Muscle layer of duodenum (tissue), 2 donors: ENCODE measurements around the gene MAN2A1.

Source experiments
- H3K27ac ChIP-seq: one replicate; pipeline ENCODE4 v1.7.0; 2013; ENCODE audit warnings: mild to moderate bottlenecking, low read length
- H3K27me3 ChIP-seq: one replicate; pipeline ENCODE4 v1.7.0; 2013; ENCODE audit warnings: low read depth, mild to moderate bottlenecking, control low read depth, low read length
- H3K36me3 ChIP-seq, 2 donors: one replicate each; pipeline ENCODE4 v1.7.0; 2013; ENCODE audit warnings: low read length in 2 of 2, control low read depth in 1 of 2, mild to moderate bottlenecking in 1 of 2; ENCODE audit not compliant: insufficient read depth in 2 of 2, control insufficient read depth in 1 of 2
- H3K4me1 ChIP-seq, 2 donors: one replicate each; pipeline ENCODE4 v1.7.0; 2013; ENCODE audit warnings: low read length in 2 of 2, mild to moderate bottlenecking in 2 of 2, control low read depth in 1 of 2, moderate library complexity in 1 of 2; ENCODE audit not compliant: insufficient read depth in 2 of 2, control insufficient read depth in 1 of 2
- H3K4me3 ChIP-seq, 2 donors: one replicate each; pipeline ENCODE4 v1.7.0; 2013; ENCODE audit warnings: low read length in 2 of 2, low read depth in 1 of 2, mild to moderate bottlenecking in 1 of 2
- H3K9me3 ChIP-seq, 2 donors: one replicate each; pipeline ENCODE4 v1.7.0; 2013; ENCODE audit warnings: low read length in 2 of 2, control low read depth in 1 of 2, mild to moderate bottlenecking in 1 of 2; ENCODE audit not compliant: control insufficient read depth in 1 of 2
- donor health status: healthy.

MAN2A1 gene

GRCh38 chr5:109898269-109899162 is 208.8 kb downstream of the MAN2A1 start:
- peaks cover 0 to 3% of the 10 kb centered on the region in 2 donors for H3K4me1 ChIP-seq
- no peaks in the 10 kb centered on the region for H3K9me3 ChIP-seq
- H3K36me3 ChIP-seq = no peaks in the 10 kb centered on the region
- no peaks in the 10 kb centered on the region for H3K27me3 ChIP-seq
- no peak overlapping the region for H3K4me3 ChIP-seq
- H3K27ac ChIP-seq = no peak overlapping the region

- Histone ChIP-seq H3K27me3 (no peaks in the 10 kb centered on the region), H3K36me3 (no peaks in the 10 kb centered on the region), H3K27ac (no peak overlapping the region), H3K4me1 (peaks cover 0 to 3% of the 10 kb centered on the region in 2 donors), H3K9me3 (no peaks in the 10 kb centered on the region), H3K4me3 (no peak overlapping the region)
These were observed 209.4 kb downstream of the MAN2A1 start for GRCh38 chr5:109899163-109899535.

- Histone ChIP-seq H3K27ac (no peak overlapping the region), H3K36me3 (no peaks in the 10 kb centered on the region), H3K4me1 (peaks cover 0 to 3% of the 10 kb centered on the region in 2 donors), H3K27me3 (no peaks in the 10 kb centered on the region), H3K9me3 (no peaks in the 10 kb centered on the region), H3K4me3 (no peak overlapping the region)
These were observed 210.7 kb downstream of the MAN2A1 start for GRCh38 chr5:109900461-109900860.

- Histone ChIP-seq H3K27ac (no peak overlapping the region), H3K9me3 (no peaks in the 10 kb centered on the region), H3K4me1 (peaks cover 0 to 3% of the 10 kb centered on the region in 2 donors), H3K4me3 (no peak overlapping the region), H3K27me3 (no peaks in the 10 kb centered on the region), H3K36me3 (no peaks in the 10 kb centered on the region)
These were observed 211.3 kb downstream of the MAN2A1 start for GRCh38 chr5:109900911-109901627.

GRCh38 chr5:109901628-109901981 is 211.9 kb downstream of the MAN2A1 start:
- peaks cover 0 to 3% of the 10 kb centered on the region in 2 donors for H3K4me1 ChIP-seq
- H3K36me3 ChIP-seq = no peaks in the 10 kb centered on the region
- H3K4me3 ChIP-seq = no peak overlapping the region
- H3K27ac ChIP-seq = no peak overlapping the region
- no peaks in the 10 kb centered on the region for H3K9me3 ChIP-seq
- no peaks in the 10 kb centered on the region for H3K27me3 ChIP-seq

- H3K36me3 ChIP-seq = no peaks in the 10 kb centered on the region
- no peak overlapping the region for H3K27ac ChIP-seq
- H3K4me1 ChIP-seq = peaks cover 0 to 3% of the 10 kb centered on the region in 2 donors
- H3K27me3 ChIP-seq = no peaks in the 10 kb centered on the region
- no peaks in the 10 kb centered on the region for H3K9me3 ChIP-seq
- no peak overlapping the region for H3K4me3 ChIP-seq
These were observed 213.3 kb downstream of the MAN2A1 start for GRCh38 chr5:109903061-109903460.

- Histone ChIP-seq H3K4me1 (peaks cover 0 to 3% of the 10 kb centered on the region in 2 donors), H3K4me3 (no peak overlapping the region), H3K27me3 (no peaks in the 10 kb centered on the region), H3K27ac (no peak overlapping the region), H3K9me3 (no peaks in the 10 kb centered on the region), H3K36me3 (no peaks in the 10 kb centered on the region)
These were observed 216.2 kb downstream of the MAN2A1 start for GRCh38 chr5:109905906-109906305.

- Histone ChIP-seq H3K27ac (no peak overlapping the region), H3K4me1 (peaks cover 0 to 3% of the 10 kb centered on the region in 2 donors), H3K9me3 (no peaks in the 10 kb centered on the region), H3K27me3 (no peaks in the 10 kb centered on the region), H3K36me3 (no peaks in the 10 kb centered on the region), H3K4me3 (no peak overlapping the region)
These were observed 217.5 kb downstream of the MAN2A1 start for GRCh38 chr5:109907189-109907588.

GRCh38 chr5:109907731-109908130 is 218.0 kb downstream of the MAN2A1 start:
- H3K36me3 ChIP-seq = no peaks in the 10 kb centered on the region
- no peaks in the 10 kb centered on the region for H3K4me1 ChIP-seq
- H3K27me3 ChIP-seq = no peaks in the 10 kb centered on the region
- H3K9me3 ChIP-seq = no peaks in the 10 kb centered on the region
- no peak overlapping the region for H3K4me3 ChIP-seq
- no peak overlapping the region for H3K27ac ChIP-seq

- Histone ChIP-seq H3K4me3 (no peak overlapping the region), H3K27ac (no peak overlapping the region), H3K36me3 (no peaks in the 10 kb centered on the region), H3K9me3 (no peaks in the 10 kb centered on the region), H3K27me3 (no peaks in the 10 kb centered on the region), H3K4me1 (no peaks in the 10 kb centered on the region)
These were observed 218.6 kb downstream of the MAN2A1 start for GRCh38 chr5:109908366-109908765.

- Histone ChIP-seq H3K27ac (no peak overlapping the region), H3K9me3 (no peaks in the 10 kb centered on the region), H3K4me1 (no peaks in the 10 kb centered on the region), H3K4me3 (no peak overlapping the region), H3K36me3 (no peaks in the 10 kb centered on the region), H3K27me3 (no peaks in the 10 kb centered on the region)
These were observed 221.1 kb downstream of the MAN2A1 start for GRCh38 chr5:109910874-109911273.
